ENCODE measurements around the gene MCM7.

The MCM7 gene

GRCh38 chr7:100098913-100099312 is 2.3 kb downstream of the MCM7 start:
- no peak for DNase-seq (ENCODE audit: low read depth in 2 of 2, low spot score in 1 of 2)

GRCh38 chr7:100095704-100096103 is 5.5 kb downstream of the MCM7 start:
- DNase-seq (ENCODE audit: low read depth in 2 of 2, low spot score in 1 of 2) = no peak

GRCh38 chr7:100095289-100095688 is 5.9 kb downstream of the MCM7 start:
- no peak for DNase-seq (ENCODE audit: low read depth in 2 of 2, low spot score in 1 of 2)

GRCh38 chr7:100093925-100094486 is 7.2 kb downstream of the MCM7 start:
- DNase-seq (ENCODE audit: low read depth in 2 of 2, low spot score in 1 of 2) = no peak

GRCh38 chr7:100093498-100093897 is 7.7 kb downstream of the MCM7 start:
- DNase-seq (ENCODE audit: low read depth in 2 of 2, low spot score in 1 of 2) = no peak

- DNase-seq (ENCODE audit: low read depth in 2 of 2, low spot score in 1 of 2) = no peak
These were observed 8.1 kb downstream of the MCM7 start for GRCh38 chr7:100093054-100093453.

GRCh38 chr7:100091411-100092181 is 9.6 kb downstream of the MCM7 start:
- DNase-seq (ENCODE audit: low read depth in 2 of 2, low spot score in 1 of 2) = no peak

- DNase-seq (ENCODE audit: low read depth in 2 of 2, low spot score in 1 of 2) = no peak
These were observed 10.4 kb downstream of the MCM7 start for GRCh38 chr7:100090527-100091410.

- DNase-seq (ENCODE audit: low read depth in 2 of 2, low spot score in 1 of 2) = no peak
These were observed 11.6 kb downstream of the MCM7 start for GRCh38 chr7:100089458-100090196.

- DNase-seq (ENCODE audit: low read depth in 2 of 2, low spot score in 1 of 2) = peak; percentile 60 to 72
These were observed 12.4 kb downstream of the MCM7 start, which contains the start of gene COPS6 for GRCh38 chr7:100088621-100089457. TSS of gene COPS6 (plus strand) at chr7:100088969. CDS start at chr7:100088991, 22 bp downstream.

GRCh38 chr7:100088095-100088620 is 13.0 kb downstream of the MCM7 start:
- no peak for DNase-seq (ENCODE audit: low read depth in 2 of 2, low spot score in 1 of 2)

- no peak for DNase-seq (ENCODE audit: low read depth in 2 of 2, low spot score in 1 of 2)
These were observed 14.0 kb downstream of the MCM7 start for GRCh38 chr7:100087055-100087750.

GRCh38 chr7:100085515-100085914 is 15.7 kb downstream of the MCM7 start:
- no peak for DNase-seq (ENCODE audit: low read depth in 2 of 2, low spot score in 1 of 2)

GRCh38 chr7:100082978-100083377 is 18.2 kb downstream of the MCM7 start:
- no peak for DNase-seq (ENCODE audit: low read depth in 2 of 2, low spot score in 1 of 2)

- peak; percentile 91 to 94 for DNase-seq (ENCODE audit: low read depth in 2 of 2, low spot score in 1 of 2)
These were observed 19.6 kb downstream of the MCM7 start, which contains the start of gene ZNF3 for GRCh38 chr7:100081535-100082102. TSS of gene ZNF3 (minus strand) at chr7:100081723. CDS start at chr7:100077357, 4,366 bp downstream.

GRCh38 chr7:100080907-100081534 is 20.2 kb downstream of the MCM7 start:
- no peak for DNase-seq (ENCODE audit: low read depth in 2 of 2, low spot score in 1 of 2)

- DNase-seq (ENCODE audit: low read depth in 2 of 2, low spot score in 1 of 2) = no peak
These were observed 22.1 kb downstream of the MCM7 start for GRCh38 chr7:100079024-100079560.

- no peak for DNase-seq (ENCODE audit: low read depth in 2 of 2, low spot score in 1 of 2)
These were observed 24.0 kb downstream of the MCM7 start for GRCh38 chr7:100077205-100077604.
